Hematopoietic multipotent progenitor cell treated with erythropoietin and hydrocortisone succinate and interleukin-3 and kit ligand, for 8 days (in vitro differentiated cells): ENCODE results near the gene KIR2DL1.
"Not testable (repeated sequence)": the region's sequence is repeated elsewhere in the genome, so short reads cannot be mapped to it uniquely, and the experiment has no call there.

Source experiments
- DNase-seq: peaks from one replicate; pipeline ENCODE4 v3.0.0-alpha.2; 2015

The KIR2DL1 gene

GRCh38 chr19:54769646-54770045, at the start of gene KIR2DL1:
TSS of gene KIR2DL1 (plus strand) at chr19:54769793. CDS start at chr19:54769851, 58 bp downstream.
- DNase-seq, result not testable (repeated sequence)

- no peak for DNase-seq
These were observed 45.5 kb upstream of the KIR2DL1 start, which contains the start of gene KIR3DL3 for GRCh38 chr19:54724142-54724541. TSS of gene KIR3DL3 (plus strand) at chr19:54724442. CDS start at chr19:54724497, 55 bp downstream.

- no peak for DNase-seq
These were observed 44.9 kb upstream of the KIR2DL1 start for GRCh38 chr19:54724644-54725043.

GRCh38 chr19:54725321-54725720, 44.3 kb upstream of the KIR2DL1 start:
- DNase-seq, result no peak

GRCh38 chr19:54727562-54727961, 42.0 kb upstream of the KIR2DL1 start:
- no peak for DNase-seq

- DNase-seq, result no peak
These were observed 41.4 kb upstream of the KIR2DL1 start for GRCh38 chr19:54728167-54728566.

GRCh38 chr19:54729416-54730188, 40.0 kb upstream of the KIR2DL1 start:
- DNase-seq, result no peak

- no peak for DNase-seq
These were observed 38.4 kb upstream of the KIR2DL1 start for GRCh38 chr19:54731191-54731590.

GRCh38 chr19:54738306-54738705, 31.3 kb upstream of the KIR2DL1 start, which contains the start of gene KIR2DL3:
TSS of gene KIR2DL3 (plus strand) at chr19:54738513. CDS start at chr19:54738546, 33 bp downstream.
- not testable (repeated sequence) for DNase-seq

- no peak for DNase-seq
These were observed 30.9 kb upstream of the KIR2DL1 start for GRCh38 chr19:54738715-54739114.

- DNase-seq, result no peak
These were observed 29.8 kb upstream of the KIR2DL1 start for GRCh38 chr19:54739587-54740497.

- not testable (repeated sequence) for DNase-seq
These were observed 27.6 kb upstream of the KIR2DL1 start for GRCh38 chr19:54741950-54742349.

GRCh38 chr19:54744080-54744479, 25.5 kb upstream of the KIR2DL1 start:
- not testable (repeated sequence) for DNase-seq

GRCh38 chr19:54747614-54748322, 21.8 kb upstream of the KIR2DL1 start:
- DNase-seq, result not testable (repeated sequence)

- DNase-seq, result not testable (repeated sequence)
These were observed 19.3 kb upstream of the KIR2DL1 start for GRCh38 chr19:54750276-54750675.

GRCh38 chr19:54756204-54757110, 13.1 kb upstream of the KIR2DL1 start:
- DNase-seq, result not testable (repeated sequence)

GRCh38 chr19:54758577-54758976, 11.0 kb upstream of the KIR2DL1 start:
- DNase-seq, result not testable (repeated sequence)

- DNase-seq, result not testable (repeated sequence)
These were observed 5.4 kb upstream of the KIR2DL1 start for GRCh38 chr19:54764219-54764618.

- not testable (repeated sequence) for DNase-seq
These were observed 3.1 kb upstream of the KIR2DL1 start for GRCh38 chr19:54766464-54766863.

- DNase-seq, result not testable (repeated sequence)
These were observed 918 bp downstream of the KIR2DL1 start for GRCh38 chr19:54770511-54770910.
